ES-I3 (cell line): ENCODE data around the gene RNF144A.

Experiments used
- H3K36me3 ChIP-seq: 2 replicates; pipeline ENCODE4 v1.6.1; 2013; ENCODE audit warnings: mild to moderate bottlenecking, low read length, control low read depth, moderate library complexity; ENCODE audit not compliant: insufficient read depth
- H3K4me1 ChIP-seq: 2 replicates; pipeline ENCODE4 v1.6.1; 2013; ENCODE audit warnings: mild to moderate bottlenecking, control low read depth, low read length; ENCODE audit not compliant: insufficient read depth
- H3K9ac ChIP-seq: 2 replicates; pipeline ENCODE4 v1.6.1; 2013; ENCODE audit warnings: low read depth, mild to moderate bottlenecking, low read length, moderate library complexity
- H3K9me3 ChIP-seq: 2 replicates; pipeline ENCODE4 v1.6.1; 2013; ENCODE audit warnings: mild to moderate bottlenecking, low read length, moderate library complexity; ENCODE audit not compliant: control insufficient read depth, insufficient read depth

Gene RNF144A

GRCh38 chr2:7084601-7085000 lies 167.4 kb downstream of the RNF144A start:
- Histone ChIP-seq H3K9me3 (no peaks in the 10 kb centered on the region), H3K9ac (no peak overlapping the region), H3K36me3 (no peaks in the 10 kb centered on the region), H3K4me1 (no peaks in the 10 kb centered on the region)

- H3K36me3 ChIP-seq: no peaks in the 10 kb centered on the region
- no peaks in the 10 kb centered on the region for H3K9me3 ChIP-seq
- H3K4me1 ChIP-seq: no peaks in the 10 kb centered on the region
- no peak overlapping the region for H3K9ac ChIP-seq
These were observed 172.1 kb downstream of the RNF144A start for GRCh38 chr2:7089284-7089683.

- no peaks in the 10 kb centered on the region for H3K36me3 ChIP-seq
- no peaks in the 10 kb centered on the region for H3K9me3 ChIP-seq
- no peak overlapping the region for H3K9ac ChIP-seq
- no peaks in the 10 kb centered on the region for H3K4me1 ChIP-seq
These were observed 172.8 kb downstream of the RNF144A start for GRCh38 chr2:7089898-7090510.

GRCh38 chr2:7093376-7093775 lies 176.2 kb downstream of the RNF144A start:
- 0 out of 2 replicates have a peak, but pooled peaks cover 4% of the 10 kb centered on the region for H3K4me1 ChIP-seq
- no peak overlapping the region for H3K9ac ChIP-seq
- no peaks in the 10 kb centered on the region for H3K36me3 ChIP-seq
- H3K9me3 ChIP-seq: no peaks in the 10 kb centered on the region
